Measurements from ENCODE around the gene OSBPL7.

The OSBPL7 gene

DNA sequence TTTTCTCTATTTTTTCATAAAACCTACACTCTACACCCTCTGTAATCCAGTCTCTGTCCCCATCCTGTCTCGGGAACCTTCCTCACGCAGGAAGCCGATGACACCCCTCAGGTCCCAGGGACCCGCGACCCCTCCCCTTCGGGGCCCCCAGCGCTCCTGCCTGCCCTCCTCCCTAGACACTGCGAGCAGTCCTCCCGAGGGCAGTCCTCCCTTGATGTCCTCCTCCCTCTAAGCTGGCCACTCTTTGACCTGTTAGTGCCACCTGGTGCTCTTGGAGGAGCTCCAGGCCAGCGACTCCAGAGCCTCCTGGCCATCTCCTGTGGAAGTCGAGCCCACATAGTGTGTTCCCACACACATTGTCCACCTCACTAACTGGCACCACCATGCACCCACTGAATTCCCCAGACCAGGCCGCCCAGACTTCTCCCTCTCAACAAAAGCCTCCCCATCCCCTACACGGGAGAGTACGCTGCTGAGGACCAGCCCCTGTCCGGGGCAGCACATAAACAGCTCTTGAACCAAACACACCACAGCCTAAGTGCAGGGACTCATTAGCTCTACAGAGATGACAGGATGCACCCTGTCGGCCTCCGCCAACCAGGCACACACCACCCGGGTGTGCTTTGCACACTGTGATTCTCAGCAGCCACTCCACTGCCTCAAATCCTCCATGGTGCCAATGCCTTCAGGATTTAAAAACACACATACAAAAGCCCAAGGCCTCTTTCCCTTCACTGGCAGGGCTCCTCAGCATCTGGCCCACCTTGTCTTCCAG, 9.3 kb downstream of the OSBPL7 start:
- TF ChIP-seq, protein P1, sequence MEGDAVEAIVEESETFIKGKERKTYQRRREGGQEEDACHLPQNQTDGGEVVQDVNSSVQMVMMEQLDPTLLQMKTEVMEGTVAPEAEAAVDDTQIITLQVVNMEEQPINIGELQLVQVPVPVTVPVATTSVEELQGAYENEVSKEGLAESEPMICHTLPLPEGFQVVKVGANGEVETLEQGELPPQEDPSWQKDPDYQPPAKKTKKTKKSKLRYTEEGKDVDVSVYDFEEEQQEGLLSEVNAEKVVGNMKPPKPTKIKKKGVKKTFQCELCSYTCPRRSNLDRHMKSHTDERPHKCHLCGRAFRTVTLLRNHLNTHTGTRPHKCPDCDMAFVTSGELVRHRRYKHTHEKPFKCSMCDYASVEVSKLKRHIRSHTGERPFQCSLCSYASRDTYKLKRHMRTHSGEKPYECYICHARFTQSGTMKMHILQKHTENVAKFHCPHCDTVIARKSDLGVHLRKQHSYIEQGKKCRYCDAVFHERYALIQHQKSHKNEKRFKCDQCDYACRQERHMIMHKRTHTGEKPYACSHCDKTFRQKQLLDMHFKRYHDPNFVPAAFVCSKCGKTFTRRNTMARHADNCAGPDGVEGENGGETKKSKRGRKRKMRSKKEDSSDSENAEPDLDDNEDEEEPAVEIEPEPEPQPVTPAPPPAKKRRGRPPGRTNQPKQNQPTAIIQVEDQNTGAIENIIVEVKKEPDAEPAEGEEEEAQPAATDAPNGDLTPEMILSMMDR (IDR thresholded peaks at IDR 0.05) = no peak

- TF ChIP-seq, protein P1 (IDR thresholded peaks at IDR 0.05) = no peak
Measured at GRCh38 chr17:47811709-47812108, 9.9 kb downstream of the OSBPL7 start.

DNA sequence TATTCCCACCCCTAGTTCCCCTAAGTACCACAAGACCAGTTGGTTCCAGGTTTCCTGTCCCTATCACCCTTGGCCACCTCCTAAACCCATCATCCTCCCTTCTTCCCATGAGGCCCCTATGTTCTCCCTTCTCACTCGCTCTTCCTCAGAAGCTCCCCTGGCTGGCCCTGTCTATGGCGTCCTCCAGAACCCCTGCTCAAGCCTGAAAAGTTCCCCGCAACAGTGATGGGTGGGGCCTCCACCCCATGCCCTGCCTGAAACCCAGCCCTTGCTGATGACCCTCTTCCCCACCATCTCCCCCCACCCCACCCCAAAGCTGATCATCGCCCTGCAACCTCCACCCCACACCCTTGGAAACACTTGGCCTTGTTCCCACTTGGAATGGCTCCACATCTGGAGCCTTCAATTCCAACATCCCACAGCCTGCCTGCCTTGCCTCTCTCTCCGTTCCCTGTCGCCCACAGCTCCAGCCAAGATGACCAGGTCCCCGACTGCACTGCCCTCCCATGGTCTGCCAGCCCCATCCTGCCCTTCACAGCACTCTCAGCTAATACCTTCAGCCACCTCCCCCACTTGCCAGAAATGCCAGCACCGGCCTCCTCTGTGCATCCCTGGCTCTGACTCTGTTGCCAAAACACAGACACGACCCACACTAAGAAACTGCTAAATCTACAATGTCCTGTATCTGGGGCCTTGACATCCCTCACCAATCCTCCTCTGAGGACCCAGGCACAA, 10.5 kb downstream of the OSBPL7 start:
- TF ChIP-seq, protein P1 (IDR thresholded peaks at IDR 0.05) = no peak

DNA sequence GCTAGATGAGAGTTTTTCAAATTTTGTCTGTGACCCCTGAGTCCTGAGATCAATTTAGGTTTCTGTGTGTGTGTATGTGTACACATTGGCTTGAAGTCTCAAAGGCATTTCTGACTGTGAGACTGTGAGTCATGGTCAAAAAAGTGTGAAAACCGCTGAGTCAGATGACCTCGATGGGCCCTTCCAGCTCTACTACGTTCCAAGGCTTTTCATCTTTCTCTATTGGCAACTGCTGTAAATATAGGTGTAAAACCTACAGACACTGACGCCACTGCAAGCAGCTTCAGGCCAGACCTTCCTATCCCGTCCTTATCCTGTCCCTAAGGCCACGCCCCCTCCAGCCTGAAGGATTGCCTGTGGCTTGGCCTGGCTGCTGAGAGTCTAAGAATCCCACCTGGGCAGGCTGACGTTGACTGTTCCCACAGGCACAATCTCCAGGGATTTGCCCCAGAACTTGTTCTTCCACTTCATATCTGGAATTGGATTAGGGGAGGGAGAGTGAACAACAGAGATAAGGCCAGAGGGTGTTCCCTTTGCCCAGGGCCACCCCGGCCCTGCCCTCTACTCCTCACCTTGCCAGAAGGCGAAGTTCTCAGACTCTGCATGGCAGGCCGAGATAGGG, 11.3 kb downstream of the OSBPL7 start:
- TF ChIP-seq, protein P1 (IDR thresholded peaks at IDR 0.05) = no peak

DNA sequence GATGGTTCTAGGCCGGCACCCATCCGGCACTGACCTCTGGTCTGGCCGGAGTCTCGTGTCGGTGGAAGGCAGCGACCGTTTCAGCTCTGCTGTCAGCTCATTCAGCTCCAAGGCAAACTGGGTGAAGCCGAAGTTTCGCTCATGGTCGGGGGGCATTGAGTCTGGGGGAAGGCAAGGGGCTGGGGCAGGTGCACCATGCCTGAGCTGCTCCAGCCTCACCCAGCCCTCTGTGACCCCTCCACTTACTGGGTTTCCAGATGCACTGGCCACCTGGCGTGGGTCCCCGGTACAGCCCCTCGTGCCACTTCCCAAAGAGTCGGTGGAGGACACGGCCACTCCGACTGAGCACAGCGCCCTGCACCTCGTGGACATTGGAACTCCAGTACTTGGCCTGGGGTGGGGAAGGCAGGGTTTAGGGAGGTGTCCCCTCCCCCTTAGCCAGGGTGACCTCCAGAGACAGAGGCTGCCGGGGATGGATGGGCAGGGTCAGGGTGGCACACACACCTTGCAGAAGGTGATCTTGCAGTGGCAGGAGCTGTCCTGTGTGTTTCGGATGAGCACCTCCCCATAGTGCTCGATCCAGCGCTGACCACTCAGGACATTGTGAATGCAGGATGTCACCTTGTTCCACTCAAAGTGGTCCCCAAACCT, 12.6 kb downstream of the OSBPL7 start:
- TF ChIP-seq, protein P1 (IDR thresholded peaks at IDR 0.05) = no peak

- TF ChIP-seq, protein P1 (IDR thresholded peaks at IDR 0.05) = no peak
Measured at GRCh38 chr17:47808036-47808829, 13.4 kb downstream of the OSBPL7 start.

DNA sequence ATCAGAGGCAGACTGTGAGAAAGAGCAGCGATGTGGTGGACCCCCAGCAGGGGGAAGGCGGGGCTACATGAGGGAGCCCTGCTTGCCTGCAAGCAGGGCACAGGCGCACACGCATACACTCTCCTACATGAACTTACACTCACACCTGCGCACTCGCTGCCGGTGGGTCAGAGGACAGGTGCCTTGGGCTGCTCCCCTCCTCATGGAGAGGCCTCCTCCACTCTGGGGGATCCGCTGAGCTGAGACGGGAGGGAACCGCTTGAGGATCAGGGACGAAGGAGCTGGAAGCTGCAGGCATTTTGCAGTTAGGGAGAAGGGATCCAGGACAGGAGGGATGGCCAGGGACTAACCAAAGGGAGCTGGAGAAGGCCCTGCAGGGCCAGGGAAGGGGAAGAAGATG, 14.2 kb downstream of the OSBPL7 start:
- TF ChIP-seq, protein P1 (IDR thresholded peaks at IDR 0.05) = no peak
